MM.1S (cell line): ENCODE data around the gene EHF.
"Not testable (repeated sequence)": the region's sequence is repeated elsewhere in the genome, so short reads cannot be mapped to it uniquely, and the experiment has no call there.

Experiments
- DNase-seq: peaks from one replicate; pipeline ENCODE4 v3.0.0-alpha.2; 2015
- H2AFZ ChIP-seq: fragments of 300-600 bp; sonication (generic); 2 replicates; pipeline ENCODE4 v1.6.0; 2016; ENCODE audit warnings: antibody characterized with exemption, low read length
- H3F3A ChIP-seq: fragments of 300-600 bp; sonication (generic); 2 replicates; pipeline ENCODE4 v1.6.1; 2016; ENCODE audit warnings: mild to moderate bottlenecking, antibody characterized with exemption, low read length, moderate library complexity, mixed read lengths; ENCODE audit not compliant: insufficient read depth
- H3K27ac ChIP-seq: fragments of 300-600 bp; sonication (generic); 2 replicates; pipeline ENCODE4 v1.5.1; 2016; ENCODE audit warnings: mild to moderate bottlenecking, low read length
- H3K27me3 ChIP-seq: fragments of 300-600 bp; sonication (generic); replicated peaks from 2 replicates; pipeline ENCODE4 v1.6.0; 2016; ENCODE audit warnings: low read length; ENCODE audit not compliant: insufficient read depth
- H3K36me3 ChIP-seq: fragments of 300-600 bp; sonication (generic); replicated peaks from 2 replicates; pipeline ENCODE4 v1.6.1; 2016; ENCODE audit warnings: mild to moderate bottlenecking, low read length, mixed read lengths; ENCODE audit not compliant: insufficient read depth
- H3K4me1 ChIP-seq: fragments of 300-600 bp; sonication (generic); 2 replicates; pipeline ENCODE4 v1.6.1; 2016; ENCODE audit warnings: low read length, mixed read lengths
- H3K4me2 ChIP-seq: fragments of 300-600 bp; sonication (generic); 2 replicates; pipeline ENCODE4 v1.6.0; 2016; ENCODE audit warnings: low read depth, low read length
- H3K4me3 ChIP-seq: fragments of 300-600 bp; sonication (generic); 2 replicates; pipeline ENCODE4 v1.5.1; 2016; ENCODE audit warnings: low read length, mixed read lengths
- H3K79me2 ChIP-seq: fragments of 300-600 bp; sonication (generic); 2 replicates; pipeline ENCODE4 v1.6.1; 2016; ENCODE audit warnings: mixed run types, low read length, mixed read lengths
- H3K9ac ChIP-seq: fragments of 300-600 bp; sonication (generic); 2 replicates; pipeline ENCODE4 v1.6.1; 2016; ENCODE audit warnings: low read length, mixed read lengths
- H3K9me2 ChIP-seq: fragments of 300-600 bp; sonication (generic); replicated peaks from 2 replicates; pipeline ENCODE4 v1.6.1; 2016; ENCODE audit warnings: mild to moderate bottlenecking, low read length, mixed read lengths; ENCODE audit not compliant: insufficient read depth
- H3K9me3 ChIP-seq: fragments of 300-600 bp; sonication (generic); replicated peaks from 2 replicates; pipeline ENCODE4 v1.6.1; 2016; ENCODE audit warnings: mild to moderate bottlenecking, low read length, mixed read lengths; ENCODE audit not compliant: insufficient read depth
- H4K20me1 ChIP-seq: fragments of 300-600 bp; sonication (generic); 2 replicates; pipeline ENCODE4 v1.6.1; 2016; ENCODE audit warnings: mild to moderate bottlenecking, low read length, moderate library complexity, mixed read lengths; ENCODE audit not compliant: insufficient read depth
- CTCF ChIP-seq: fragments of 300-600 bp; sonication (generic); IDR thresholded peaks from 2 replicates; pipeline ENCODE4 v1.5.1; 2016; ENCODE audit warnings: antibody characterized with exemption, low read length, mixed read lengths
- EZH2 ChIP-seq: fragments of 300-600 bp; sonication (generic); optimal IDR thresholded peaks from 2 replicates; pipeline ENCODE3; 2017; ENCODE audit warnings: low read depth, mild to moderate bottlenecking, antibody characterized with exemption, low read length, mixed read lengths
- EZH2phosphoT487 ChIP-seq: fragments of 300-600 bp; sonication (generic); IDR thresholded peaks from 2 replicates; pipeline ENCODE4 v1.6.1; 2018; ENCODE audit warnings: antibody characterized with exemption, low read length

Gene EHF

GRCh38 chr11:34588023-34588422 is 32.9 kb upstream of the EHF start:
- H3F3A ChIP-seq, result no peaks in the 10 kb centered on the region
- H3K9me2 ChIP-seq, result no peaks in the 10 kb centered on the region
- TF ChIP-seq CTCF (no peak), EZH2 (no peak), EZH2phosphoT487 (no peak)
- H3K9me3 ChIP-seq, result no peaks in the 10 kb centered on the region
- H2AFZ ChIP-seq, result no peak overlapping the region
- no peak overlapping the region for H3K4me2 ChIP-seq
- H3K27me3 ChIP-seq, result no peaks in the 10 kb centered on the region
- peaks cover 10% of the 10 kb centered on the region for H3K4me1 ChIP-seq
- H3K4me3 ChIP-seq, result no peak overlapping the region
- no peaks in the 10 kb centered on the region for H4K20me1 ChIP-seq
- no peak overlapping the region for H3K27ac ChIP-seq
- H3K79me2 ChIP-seq, result no peaks in the 10 kb centered on the region
- no peak for DNase-seq
- H3K36me3 ChIP-seq, result no peaks in the 10 kb centered on the region
- no peak overlapping the region for H3K9ac ChIP-seq

- H3K36me3 ChIP-seq, result no peaks in the 10 kb centered on the region
- peaks cover 5% of the 10 kb centered on the region; the same call in 1 of the 2 replicates for H3K4me1 ChIP-seq
- no peaks in the 10 kb centered on the region for H3K79me2 ChIP-seq
- no peak overlapping the region for H3K4me2 ChIP-seq
- H3K9me3 ChIP-seq, result no peaks in the 10 kb centered on the region
- no peak overlapping the region for H3K27ac ChIP-seq
- H3K4me3 ChIP-seq, result no peak overlapping the region
- H4K20me1 ChIP-seq, result no peaks in the 10 kb centered on the region
- H3K9me2 ChIP-seq, result no peaks in the 10 kb centered on the region
- no peak for TF ChIP-seq EZH2phosphoT487
- TF ChIP-seq EZH2, result no peak
- TF ChIP-seq CTCF, result no peak
- no peak overlapping the region for H3K9ac ChIP-seq
- DNase-seq, result no peak
- H2AFZ ChIP-seq, result no peak overlapping the region
- no peaks in the 10 kb centered on the region for H3K27me3 ChIP-seq
- no peaks in the 10 kb centered on the region for H3F3A ChIP-seq
Observed at GRCh38 chr11:34588701-34589100, 32.2 kb upstream of the EHF start.

GRCh38 chr11:34589177-34589576 is 31.7 kb upstream of the EHF start:
- H3K9me3 ChIP-seq, H3K4me2 ChIP-seq, H2AFZ ChIP-seq, H4K20me1 ChIP-seq, DNase-seq, H3F3A ChIP-seq, H3K27me3 ChIP-seq, H3K9ac ChIP-seq, H3K9me2 ChIP-seq, H3K79me2 ChIP-seq, H3K4me1 ChIP-seq, H3K27ac ChIP-seq, H3K36me3 ChIP-seq, H3K4me3 ChIP-seq: not testable (repeated sequence)

GRCh38 chr11:34593085-34593484 is 27.8 kb upstream of the EHF start:
- H3K4me2 ChIP-seq, result no peak overlapping the region
- no peaks in the 10 kb centered on the region for H3F3A ChIP-seq
- H3K9me2 ChIP-seq, result no peaks in the 10 kb centered on the region
- no peaks in the 10 kb centered on the region for H3K36me3 ChIP-seq
- no peak for TF ChIP-seq EZH2phosphoT487
- TF ChIP-seq CTCF, result no peak
- TF ChIP-seq EZH2, result no peak
- no peaks in the 10 kb centered on the region for H3K79me2 ChIP-seq
- no peaks in the 10 kb centered on the region for H3K4me1 ChIP-seq
- H4K20me1 ChIP-seq, result no peaks in the 10 kb centered on the region
- no peak overlapping the region for H2AFZ ChIP-seq
- no peaks in the 10 kb centered on the region for H3K27me3 ChIP-seq
- H3K4me3 ChIP-seq, result no peak overlapping the region
- no peak for DNase-seq
- no peaks in the 10 kb centered on the region for H3K9me3 ChIP-seq
- no peak overlapping the region for H3K27ac ChIP-seq
- H3K9ac ChIP-seq, result no peak overlapping the region
